Fibroblast of lung (primary cell): ENCODE measurements around the gene S100P. TPM values are rescaled to one million over a fixed set of nuclear protein-coding genes. Genes with fewer than 3 reads are reported as not detected.
A peak's percentile ranks its signal among the peaks of the same experiment; 100 is the strongest.

Experiments
- DNase-seq, 2 donors: peaks; one replicate each; pipeline versions ENCODE4 v3.0.0 to v3.0.0-alpha.2; 2010; ENCODE audit warnings: low read depth in 2 of 2
- H2AFZ ChIP-seq: 2 replicates; pipeline ENCODE4 v1.5.1; 2012; ENCODE audit warnings: low read length, control low read depth, inconsistent platforms
- H3K27ac ChIP-seq: 2 replicates; pipeline ENCODE4 v1.5.1; 2011; ENCODE audit warnings: low read length, control low read depth; ENCODE audit not compliant: insufficient read depth
- H3K27me3 ChIP-seq: 2 replicates; pipeline ENCODE4 v1.5.1; 2011; ENCODE audit warnings: mild to moderate bottlenecking, low read length; ENCODE audit not compliant: control insufficient read depth, insufficient read depth
- H3K36me3 ChIP-seq: 2 replicates; pipeline ENCODE4 v1.5.1; 2011; ENCODE audit warnings: low read length; ENCODE audit not compliant: control insufficient read depth, insufficient read depth
- H3K4me1 ChIP-seq: 2 replicates; pipeline ENCODE4 v1.5.1; 2011; ENCODE audit warnings: low read length; ENCODE audit not compliant: control insufficient read depth, insufficient read depth; ENCODE audit errors: extremely low read depth
- H3K4me2 ChIP-seq: 2 replicates; pipeline ENCODE4 v1.5.1; 2011; ENCODE audit warnings: low read length, control low read depth; ENCODE audit not compliant: insufficient read depth; ENCODE audit errors: extremely low read depth
- H3K4me3 ChIP-seq, 4 experiments: fragments of 200-600 bp in 1 of 4; sonication (generic) in 1 of 4; replicated peaks in 1 of 4; 2 replicates each; pipeline ENCODE4 v1.5.1; 2011 to 2016; ENCODE audit warnings: low read length in 4 of 4, low read depth in 3 of 4, mild to moderate bottlenecking in 3 of 4, control low read depth in 2 of 4, inconsistent platforms in 1 of 4, mixed read lengths in 1 of 4; ENCODE audit not compliant: insufficient read depth in 1 of 4; ENCODE audit errors: control extremely low read depth in 1 of 4
- H3K79me2 ChIP-seq: 2 replicates; pipeline ENCODE4 v1.5.1; 2012; ENCODE audit warnings: mild to moderate bottlenecking, low read length, inconsistent platforms; ENCODE audit not compliant: control insufficient read depth, insufficient read depth
- H3K9ac ChIP-seq: 2 replicates; pipeline ENCODE4 v1.5.1; 2011; ENCODE audit warnings: mild to moderate bottlenecking, low read length, control low read depth; ENCODE audit not compliant: insufficient read depth
- H3K9me3 ChIP-seq: 2 replicates; pipeline ENCODE4 v1.5.1; 2012; ENCODE audit warnings: low read depth, low read length; ENCODE audit not compliant: control insufficient read depth, insufficient read depth
- H4K20me1 ChIP-seq: 2 replicates; pipeline ENCODE4 v1.5.1; 2011; ENCODE audit warnings: low read length; ENCODE audit not compliant: control insufficient read depth, insufficient read depth; ENCODE audit errors: extremely low read depth
- CTCF ChIP-seq, 2 donors: IDR thresholded peaks in 1 of 2; conservative IDR thresholded peaks in 1 of 2; 1 replicate in 1 of 2; 2 replicates in 1 of 2; pipeline ENCODE4 v1.5.1; 2011 to 2012; ENCODE audit warnings: low read length in 2 of 2, control low read depth in 1 of 2, inconsistent platforms in 1 of 2, low read depth in 1 of 2, mild to moderate bottlenecking in 1 of 2
- EZH2 ChIP-seq: IDR thresholded peaks from 2 replicates; pipeline ENCODE4 v1.5.1; 2012; ENCODE audit warnings: low read length, control low read depth, mild to moderate bottlenecking; ENCODE audit errors: missing control alignments
- polyA plus RNA-seq, 2 donors: library from polyadenylated mRNA; depleted of rRNA in 1 of 2; stranded (reverse) in 1 of 2; unstranded in 1 of 2; fragments of >200 nt; gene quantifications; 2 replicates each; pipeline ENCODE4 v1.2.1, GENCODE V29; 2011 to 2012; ENCODE audit warnings: missing spikeins in 1 of 2
- total RNA-seq: library from RNA; depleted of rRNA; stranded (reverse); fragments of >200 nt; gene quantifications from 2 replicates; pipeline ENCODE4 v1.2.1, GENCODE V29; 2014

The S100P gene
- total and polyA plus RNA-seq, 2 donors (not counting 1 experiment from before 2014, with no cell fraction given) = not detected

- Histone ChIP-seq H4K20me1 (no peaks in the 10 kb centered on the region), H3K27ac (no peak overlapping the region), H3K4me3 (no peak overlapping the region), H3K27me3 (no peaks in the 10 kb centered on the region), H3K4me2 (peak overlapping the region; percentile 32), H3K4me1 (peaks cover 7% of the 10 kb centered on the region), H2AFZ (peak overlapping the region; percentile 27), H3K79me2 (no peaks in the 10 kb centered on the region), H3K36me3 (no peaks in the 10 kb centered on the region), H3K9ac (no peak overlapping the region), H3K9me3 (no peaks in the 10 kb centered on the region)
- no peak for DNase-seq
- no peak for TF ChIP-seq CTCF (conservative IDR thresholded peaks at IDR 0.05 in 1 of 2, IDR thresholded peaks at IDR 0.05 in 1 of 2; ENCODE audit: low read depth in 1 of 2, low read length in 2 of 2)
- TF ChIP-seq EZH2 = no peak
These were observed 5.5 kb upstream of the S100P start for GRCh38 chr4:6687947-6688878.

DNA sequence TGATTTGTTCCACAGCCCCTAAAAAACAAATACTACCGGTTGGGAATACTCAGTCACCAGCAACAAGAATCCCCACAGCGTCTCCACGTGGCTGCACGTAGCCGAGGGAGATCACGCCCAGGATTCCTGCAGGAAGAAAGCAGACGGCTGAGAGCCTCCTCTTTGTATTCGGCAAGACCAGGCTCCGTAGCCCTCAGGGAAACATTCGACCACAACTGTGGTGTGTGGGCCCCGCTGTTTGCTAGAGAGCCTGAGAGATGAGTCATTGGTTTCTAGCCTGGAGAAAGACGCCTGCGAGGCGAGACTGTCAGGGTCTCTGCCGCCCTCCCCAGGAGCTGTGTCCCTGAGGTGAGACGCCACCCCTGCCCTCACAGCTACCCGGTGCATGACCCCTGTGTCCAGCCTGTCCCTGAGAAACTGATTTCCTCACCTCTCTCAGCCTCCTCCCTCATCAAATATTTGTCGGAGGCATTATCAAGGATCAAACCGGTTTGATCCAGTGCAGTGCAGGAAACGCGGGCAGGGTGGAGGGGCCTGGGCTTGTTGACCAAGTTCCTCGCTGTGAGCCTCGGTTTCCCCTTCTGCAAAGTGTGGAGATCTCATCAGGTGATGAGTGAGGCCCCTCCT lies 4.7 kb upstream of the S100P start:
- Histone ChIP-seq H3K27me3 (no peaks in the 10 kb centered on the region), H3K9ac (peak overlapping the region; percentile 23), H3K4me2 (peak overlapping the region; percentile 32), H4K20me1 (no peaks in the 10 kb centered on the region), H3K4me3 (no peak overlapping the region), H3K4me1 (peaks cover 7% of the 10 kb centered on the region), H3K36me3 (no peaks in the 10 kb centered on the region), H3K9me3 (no peaks in the 10 kb centered on the region), H3K79me2 (no peaks in the 10 kb centered on the region), H2AFZ (peak overlapping the region; percentile 60), H3K27ac (peak overlapping the region; percentile 1)
- DNase-seq = peak; percentile 82 to 96
- no peak for TF ChIP-seq EZH2
- TF ChIP-seq CTCF (conservative IDR thresholded peaks at IDR 0.05 in 1 of 2, IDR thresholded peaks at IDR 0.05 in 1 of 2; ENCODE audit: low read depth in 1 of 2, low read length in 2 of 2) = no peak

- Histone ChIP-seq H3K79me2 (no peaks in the 10 kb centered on the region), H3K27me3 (no peaks in the 10 kb centered on the region), H3K9ac (no peak overlapping the region), H3K9me3 (no peaks in the 10 kb centered on the region), H3K4me2 (no peak overlapping the region), H3K4me1 (peaks cover 7% of the 10 kb centered on the region), H3K27ac (no peak overlapping the region), H2AFZ (no peak overlapping the region), H3K4me3 (no peak overlapping the region), H4K20me1 (no peaks in the 10 kb centered on the region), H3K36me3 (no peaks in the 10 kb centered on the region)
- TF ChIP-seq EZH2 (no peak), CTCF (conservative IDR thresholded peaks at IDR 0.05 in 1 of 2, IDR thresholded peaks at IDR 0.05 in 1 of 2; ENCODE audit: low read depth in 1 of 2, low read length in 2 of 2) (no peak)
- no peak for DNase-seq
These were observed 4.1 kb upstream of the S100P start for GRCh38 chr4:6689506-6689960.
